Upper lobe of right lung (tissue), 1 donor: ENCODE results near the gene NPHP4. TPM values are rescaled to one million over a fixed set of nuclear protein-coding genes. Genes with fewer than 3 reads are reported as not detected.

Experiments
- ATAC-seq: fragments of 200-7000 bp; cut with Tn5 transposase; one replicate; pipeline ENCODE4 v1.9.1; 2020; ENCODE audit warnings: mild to moderate bottlenecking, moderate library complexity
- DNase-seq: peaks from one replicate; pipeline ENCODE4 v3.0.0-alpha.2; 2020
- H3K27ac ChIP-seq: fragments of 200-600 bp; one replicate; pipeline ENCODE4 v1.8.0; 2022
- H3K27me3 ChIP-seq: fragments of 200-600 bp; one replicate; pipeline ENCODE4 v1.8.0; 2022; ENCODE audit warnings: mild to moderate bottlenecking
- H3K36me3 ChIP-seq: fragments of 200-600 bp; one replicate; pipeline ENCODE4 v1.8.0; 2022
- H3K4me1 ChIP-seq: fragments of 200-600 bp; one replicate; pipeline ENCODE4 v1.8.0; 2022
- H3K4me3 ChIP-seq: fragments of 200-600 bp; one replicate; pipeline ENCODE4 v1.8.0; 2022; ENCODE audit warnings: mild to moderate bottlenecking
- H3K9me3 ChIP-seq: fragments of 200-600 bp; one replicate; pipeline ENCODE4 v1.8.0; 2022
- CTCF ChIP-seq: fragments of 200-600 bp; IDR thresholded peaks from one replicate; pipeline ENCODE4 v1.8.0; 2022; ENCODE audit warnings: antibody characterized with exemption
- intact Hi-C: fragments of 100-400 bp; cut with DNase I; formaldehyde crosslinking; loops from one replicate; pipeline ENCODE4 v1.11.0; 2022
- total RNA-seq: library from RNA; stranded (reverse); fragmentation: NEBNext Ultra II Directional; extraction: Animal tissue kit (Norgen Biotek cat#: 25700); gene quantifications from one replicate; pipeline ENCODE4 v1.2.1, GENCODE V29; 2021
- donor health status: DM: no; HTN: yes; CAD: no; lungs with severe emphysema.

NPHP4 gene
- total RNA-seq, 1 donor from 2014 or later, result 14.6 TPM

- Histone ChIP-seq H3K27ac (no peak overlapping the region), H3K4me3 (no peak overlapping the region), H3K27me3 (peaks cover 1% of the 10 kb centered on the region), H3K9me3 (no peaks in the 10 kb centered on the region), H3K4me1 (no peaks in the 10 kb centered on the region), H3K36me3 (no peaks in the 10 kb centered on the region)
- TF ChIP-seq CTCF, result no peak
- intact Hi-C loops, result no loop called here
- ATAC-seq (no peak), DNase-seq (peak; percentile 51)
Measured at GRCh38 chr1:5819391-5820025, 172.7 kb downstream of the NPHP4 start.

GRCh38 chr1:5818755-5819154 is 173.5 kb downstream of the NPHP4 start:
- Histone ChIP-seq H3K9me3 (no peaks in the 10 kb centered on the region), H3K4me1 (no peaks in the 10 kb centered on the region), H3K27ac (no peak overlapping the region), H3K27me3 (peaks cover 8% of the 10 kb centered on the region), H3K36me3 (no peaks in the 10 kb centered on the region), H3K4me3 (no peak overlapping the region)
- DNase-seq (peak; percentile 19), ATAC-seq (no peak)
- intact Hi-C loops, result no loop called here
- no peak for TF ChIP-seq CTCF

- ATAC-seq (no peak), DNase-seq (no peak)
- Histone ChIP-seq H3K4me3 (no peak overlapping the region), H3K9me3 (no peaks in the 10 kb centered on the region), H3K4me1 (no peaks in the 10 kb centered on the region), H3K36me3 (no peaks in the 10 kb centered on the region), H3K27ac (no peak overlapping the region), H3K27me3 (peaks cover 16% of the 10 kb centered on the region)
- intact Hi-C loops, result no loop called here
- TF ChIP-seq CTCF, result no peak
Measured at GRCh38 chr1:5815716-5816115, 176.5 kb downstream of the NPHP4 start.

- peak; percentile 9 for DNase-seq
- intact Hi-C loops, result no loop called here
Measured at GRCh38 chr1:5815211-5815610, 177.0 kb downstream of the NPHP4 start.

GRCh38 chr1:5814046-5814619 is 178.1 kb downstream of the NPHP4 start:
- Histone ChIP-seq H3K36me3 (no peaks in the 10 kb centered on the region), H3K9me3 (no peaks in the 10 kb centered on the region), H3K4me3 (no peak overlapping the region), H3K27ac (no peak overlapping the region), H3K4me1 (no peaks in the 10 kb centered on the region), H3K27me3 (peaks cover 16% of the 10 kb centered on the region)
- ATAC-seq, result peak; percentile 24
- intact Hi-C loops, result no loop called here
- DNase-seq, result peak; percentile 41
- no peak for TF ChIP-seq CTCF

More at GRCh38 chr1:5815211-5815610, 177.0 kb downstream of the NPHP4 start:
- peaks cover 16% of the 10 kb centered on the region for H3K27me3 ChIP-seq
- no peak for ATAC-seq
- H3K4me1 ChIP-seq, result no peaks in the 10 kb centered on the region
- no peaks in the 10 kb centered on the region for H3K9me3 ChIP-seq
- no peaks in the 10 kb centered on the region for H3K36me3 ChIP-seq
- H3K4me3 ChIP-seq, result no peak overlapping the region
- no peak overlapping the region for H3K27ac ChIP-seq
- TF ChIP-seq CTCF, result no peak
